Pons (tissue), 1 donor: ENCODE results near the gene ZFP42.
"Not testable (repeated sequence)": the region's sequence is repeated elsewhere in the genome, so short reads cannot be mapped to it uniquely, and the experiment has no call there.

Experiments
- DNase-seq: peaks from one replicate; pipeline ENCODE4 v3.0.0-alpha.2; 2016; ENCODE audit warnings: low spot score

The ZFP42 gene

GRCh38 chr4:187995322-187996207, at the start of gene ZFP42:
Gene ZFP42, plus strand, starts transcription at chr4:187995771. Its CDS starts 7,037 bp downstream, at chr4:188002808.
- DNase-seq, result no peak

GRCh38 chr4:187961171-187961570, 34.4 kb upstream of the ZFP42 start:
- peak; percentile 69 for DNase-seq

GRCh38 chr4:187961961-187962360, 33.6 kb upstream of the ZFP42 start:
- DNase-seq, result no peak

GRCh38 chr4:187962926-187963325, 32.6 kb upstream of the ZFP42 start:
- peak; percentile 45 for DNase-seq

GRCh38 chr4:187965726-187966125, 29.8 kb upstream of the ZFP42 start:
- peak; percentile 89 for DNase-seq

GRCh38 chr4:187972135-187972534, 23.4 kb upstream of the ZFP42 start:
- DNase-seq, result no peak

- DNase-seq, result no peak
These were observed 11.8 kb upstream of the ZFP42 start for GRCh38 chr4:187983746-187984145.

GRCh38 chr4:187992971-187993370, 2.6 kb upstream of the ZFP42 start:
- no peak for DNase-seq

GRCh38 chr4:187993827-187994226, 1.7 kb upstream of the ZFP42 start:
- no peak for DNase-seq

GRCh38 chr4:187996502-187997177, 1.1 kb downstream of the ZFP42 start:
- DNase-seq, result no peak

GRCh38 chr4:187997991-187998390, 2.4 kb downstream of the ZFP42 start:
- not testable (repeated sequence) for DNase-seq

- no peak for DNase-seq
These were observed 3.9 kb downstream of the ZFP42 start for GRCh38 chr4:187999406-187999932.

- DNase-seq, result no peak
These were observed 6.8 kb downstream of the ZFP42 start for GRCh38 chr4:188002323-188002722.

- no peak for DNase-seq
These were observed 7.2 kb downstream of the ZFP42 start for GRCh38 chr4:188002751-188003150.

GRCh38 chr4:188005561-188005960, 10.0 kb downstream of the ZFP42 start:
- no peak for DNase-seq

- no peak for DNase-seq
These were observed 10.8 kb downstream of the ZFP42 start for GRCh38 chr4:188006285-188006848.

- no peak for DNase-seq
These were observed 12.8 kb downstream of the ZFP42 start for GRCh38 chr4:188008377-188008776.

- no peak for DNase-seq
These were observed 16.9 kb downstream of the ZFP42 start for GRCh38 chr4:188012426-188012945.

- no peak for DNase-seq
These were observed 19.7 kb downstream of the ZFP42 start for GRCh38 chr4:188015025-188015940.

GRCh38 chr4:188016754-188017153, 21.2 kb downstream of the ZFP42 start:
- DNase-seq, result no peak

GRCh38 chr4:188018262-188018661, 22.7 kb downstream of the ZFP42 start:
- DNase-seq, result no peak
